MM.1S (cell line): ENCODE data around the gene GPX4.
A peak's percentile ranks its signal among the peaks of the same experiment; 100 is the strongest.

Experiments
- DNase-seq: peaks from one replicate; pipeline ENCODE4 v3.0.0-alpha.2; 2015
- H2AFZ ChIP-seq: fragments of 300-600 bp; sonication (generic); 2 replicates; pipeline ENCODE4 v1.6.0; 2016; ENCODE audit warnings: antibody characterized with exemption, low read length
- H3F3A ChIP-seq: fragments of 300-600 bp; sonication (generic); 2 replicates; pipeline ENCODE4 v1.6.1; 2016; ENCODE audit warnings: mild to moderate bottlenecking, antibody characterized with exemption, low read length, moderate library complexity, mixed read lengths; ENCODE audit not compliant: insufficient read depth
- H3K27ac ChIP-seq: fragments of 300-600 bp; sonication (generic); 2 replicates; pipeline ENCODE4 v1.5.1; 2016; ENCODE audit warnings: mild to moderate bottlenecking, low read length
- H3K27me3 ChIP-seq: fragments of 300-600 bp; sonication (generic); replicated peaks from 2 replicates; pipeline ENCODE4 v1.6.0; 2016; ENCODE audit warnings: low read length; ENCODE audit not compliant: insufficient read depth
- H3K36me3 ChIP-seq: fragments of 300-600 bp; sonication (generic); replicated peaks from 2 replicates; pipeline ENCODE4 v1.6.1; 2016; ENCODE audit warnings: mild to moderate bottlenecking, low read length, mixed read lengths; ENCODE audit not compliant: insufficient read depth
- H3K4me1 ChIP-seq: fragments of 300-600 bp; sonication (generic); 2 replicates; pipeline ENCODE4 v1.6.1; 2016; ENCODE audit warnings: low read length, mixed read lengths
- H3K4me2 ChIP-seq: fragments of 300-600 bp; sonication (generic); 2 replicates; pipeline ENCODE4 v1.6.0; 2016; ENCODE audit warnings: low read depth, low read length
- H3K4me3 ChIP-seq: fragments of 300-600 bp; sonication (generic); 2 replicates; pipeline ENCODE4 v1.5.1; 2016; ENCODE audit warnings: low read length, mixed read lengths
- H3K79me2 ChIP-seq: fragments of 300-600 bp; sonication (generic); 2 replicates; pipeline ENCODE4 v1.6.1; 2016; ENCODE audit warnings: mixed run types, low read length, mixed read lengths
- H3K9ac ChIP-seq: fragments of 300-600 bp; sonication (generic); 2 replicates; pipeline ENCODE4 v1.6.1; 2016; ENCODE audit warnings: low read length, mixed read lengths
- H3K9me2 ChIP-seq: fragments of 300-600 bp; sonication (generic); replicated peaks from 2 replicates; pipeline ENCODE4 v1.6.1; 2016; ENCODE audit warnings: mild to moderate bottlenecking, low read length, mixed read lengths; ENCODE audit not compliant: insufficient read depth
- H3K9me3 ChIP-seq: fragments of 300-600 bp; sonication (generic); replicated peaks from 2 replicates; pipeline ENCODE4 v1.6.1; 2016; ENCODE audit warnings: mild to moderate bottlenecking, low read length, mixed read lengths; ENCODE audit not compliant: insufficient read depth
- H4K20me1 ChIP-seq: fragments of 300-600 bp; sonication (generic); 2 replicates; pipeline ENCODE4 v1.6.1; 2016; ENCODE audit warnings: mild to moderate bottlenecking, low read length, moderate library complexity, mixed read lengths; ENCODE audit not compliant: insufficient read depth
- EZH2 ChIP-seq: fragments of 300-600 bp; sonication (generic); optimal IDR thresholded peaks from 2 replicates; pipeline ENCODE3; 2017; ENCODE audit warnings: low read depth, mild to moderate bottlenecking, antibody characterized with exemption, low read length, mixed read lengths
- EZH2phosphoT487 ChIP-seq: fragments of 300-600 bp; sonication (generic); IDR thresholded peaks from 2 replicates; pipeline ENCODE4 v1.6.1; 2018; ENCODE audit warnings: antibody characterized with exemption, low read length
- TF ChIP-seq, protein P1 (sequence below): fragments of 300-600 bp; sonication (generic); IDR thresholded peaks from 2 replicates; pipeline ENCODE4 v1.5.1; 2016; ENCODE audit warnings: antibody characterized with exemption, low read length, mixed read lengths

GPX4 gene

DNA sequence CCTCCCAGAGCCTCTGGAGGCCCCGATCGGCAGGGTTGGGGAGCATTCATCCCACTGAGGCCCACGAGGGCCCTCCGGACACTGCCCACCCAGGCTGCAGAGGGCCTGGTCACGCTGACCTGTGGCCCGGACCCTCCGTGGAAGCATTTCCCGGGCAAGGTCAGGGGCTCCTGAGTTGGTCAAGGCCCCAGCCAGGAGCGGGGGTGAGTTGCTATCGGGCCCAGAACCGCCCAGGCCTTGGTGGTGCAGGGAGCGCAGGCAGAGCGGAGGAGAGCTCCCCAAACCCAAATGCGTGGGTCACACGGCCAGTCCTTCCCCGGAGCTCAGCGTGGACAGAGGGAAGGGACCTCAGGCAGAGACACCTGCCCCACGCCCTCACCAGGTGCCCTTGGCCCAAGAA is 25.7 kb downstream of the GPX4 start:
- Histone ChIP-seq H4K20me1 (no peaks in the 10 kb centered on the region), H3K79me2 (peaks cover 72% of the 10 kb centered on the region), H2AFZ (no peak overlapping the region), H3K9me3 (no peaks in the 10 kb centered on the region), H3K9me2 (no peaks in the 10 kb centered on the region), H3K9ac (no peak overlapping the region), H3K4me2 (no peak overlapping the region), H3F3A (peaks cover 25% of the 10 kb centered on the region), H3K27ac (no peak overlapping the region), H3K4me3 (no peak overlapping the region), H3K4me1 (peaks cover 30% of the 10 kb centered on the region; the same call in 1 of the 2 replicates), H3K27me3 (no peaks in the 10 kb centered on the region), H3K36me3 (no peaks in the 10 kb centered on the region)
- no peak for DNase-seq
- TF ChIP-seq EZH2phosphoT487, result no peak
- no peak for TF ChIP-seq EZH2

DNA sequence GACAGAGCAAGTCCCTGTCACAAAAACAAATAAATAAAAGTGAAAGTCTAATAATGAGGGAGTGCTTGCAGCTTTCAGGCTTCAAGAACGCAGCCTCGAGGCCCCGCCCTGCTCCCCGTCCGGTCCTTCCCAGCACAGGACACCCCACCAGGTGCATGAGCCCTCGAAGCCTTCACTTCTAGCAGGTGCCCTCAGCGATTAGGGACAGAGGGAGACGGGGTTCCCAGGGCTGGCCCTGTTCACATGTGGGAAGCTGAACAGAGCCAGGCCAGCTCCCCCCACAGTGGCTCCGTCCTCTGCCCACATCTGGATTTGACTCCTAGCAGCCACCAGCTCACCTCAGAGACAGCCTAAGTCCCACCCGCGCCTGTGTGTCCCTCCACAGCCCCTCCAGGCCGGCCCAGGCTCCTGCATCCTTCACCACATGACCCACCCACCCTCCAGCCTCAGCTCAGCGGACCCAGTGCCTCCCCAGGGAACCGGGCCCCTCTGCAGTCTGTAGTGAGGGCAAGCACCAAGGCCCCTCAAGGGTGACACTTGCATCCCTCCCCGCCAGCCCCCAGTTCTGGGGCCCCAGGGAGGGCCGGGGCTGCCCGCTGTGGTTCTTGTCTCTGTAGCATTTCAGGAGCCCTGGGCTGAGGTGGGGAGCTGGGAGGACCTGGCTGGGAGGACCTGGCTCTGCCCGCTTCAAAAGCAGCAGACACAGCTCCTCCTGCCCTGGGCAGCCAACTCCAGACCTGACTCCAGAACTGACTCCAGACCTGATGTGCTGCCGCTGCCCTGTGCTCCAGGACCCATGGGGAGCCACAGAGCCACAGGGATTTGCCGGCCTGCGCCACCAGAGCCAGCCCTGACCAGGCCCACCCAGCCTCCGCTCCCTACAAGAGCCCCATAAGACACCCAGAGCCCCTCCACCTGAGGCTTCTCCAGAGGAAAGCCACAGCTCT is 27.2 kb downstream of the GPX4 start:
- Histone ChIP-seq H3K4me1 (peaks cover 30% of the 10 kb centered on the region; the same call in 1 of the 2 replicates), H3K27ac (peak overlapping the region; percentile 83; the same call in 1 of the 2 replicates), H3K4me2 (peak overlapping the region; percentile 100), H3K9ac (peak overlapping the region; percentile 76), H3K36me3 (no peaks in the 10 kb centered on the region), H3K79me2 (peaks cover 63% of the 10 kb centered on the region), H3K9me3 (no peaks in the 10 kb centered on the region), H3K27me3 (no peaks in the 10 kb centered on the region), H3K4me3 (peak overlapping the region; percentile 72), H3F3A (peaks cover 27% of the 10 kb centered on the region), H4K20me1 (no peaks in the 10 kb centered on the region), H2AFZ (peak overlapping the region; percentile 42; the same call in 1 of the 2 replicates), H3K9me2 (no peaks in the 10 kb centered on the region)
- TF ChIP-seq EZH2 (no peak), EZH2phosphoT487 (no peak)
- TF ChIP-seq, protein P1, sequence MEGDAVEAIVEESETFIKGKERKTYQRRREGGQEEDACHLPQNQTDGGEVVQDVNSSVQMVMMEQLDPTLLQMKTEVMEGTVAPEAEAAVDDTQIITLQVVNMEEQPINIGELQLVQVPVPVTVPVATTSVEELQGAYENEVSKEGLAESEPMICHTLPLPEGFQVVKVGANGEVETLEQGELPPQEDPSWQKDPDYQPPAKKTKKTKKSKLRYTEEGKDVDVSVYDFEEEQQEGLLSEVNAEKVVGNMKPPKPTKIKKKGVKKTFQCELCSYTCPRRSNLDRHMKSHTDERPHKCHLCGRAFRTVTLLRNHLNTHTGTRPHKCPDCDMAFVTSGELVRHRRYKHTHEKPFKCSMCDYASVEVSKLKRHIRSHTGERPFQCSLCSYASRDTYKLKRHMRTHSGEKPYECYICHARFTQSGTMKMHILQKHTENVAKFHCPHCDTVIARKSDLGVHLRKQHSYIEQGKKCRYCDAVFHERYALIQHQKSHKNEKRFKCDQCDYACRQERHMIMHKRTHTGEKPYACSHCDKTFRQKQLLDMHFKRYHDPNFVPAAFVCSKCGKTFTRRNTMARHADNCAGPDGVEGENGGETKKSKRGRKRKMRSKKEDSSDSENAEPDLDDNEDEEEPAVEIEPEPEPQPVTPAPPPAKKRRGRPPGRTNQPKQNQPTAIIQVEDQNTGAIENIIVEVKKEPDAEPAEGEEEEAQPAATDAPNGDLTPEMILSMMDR, result no peak
- peak; percentile 78 for DNase-seq

DNA sequence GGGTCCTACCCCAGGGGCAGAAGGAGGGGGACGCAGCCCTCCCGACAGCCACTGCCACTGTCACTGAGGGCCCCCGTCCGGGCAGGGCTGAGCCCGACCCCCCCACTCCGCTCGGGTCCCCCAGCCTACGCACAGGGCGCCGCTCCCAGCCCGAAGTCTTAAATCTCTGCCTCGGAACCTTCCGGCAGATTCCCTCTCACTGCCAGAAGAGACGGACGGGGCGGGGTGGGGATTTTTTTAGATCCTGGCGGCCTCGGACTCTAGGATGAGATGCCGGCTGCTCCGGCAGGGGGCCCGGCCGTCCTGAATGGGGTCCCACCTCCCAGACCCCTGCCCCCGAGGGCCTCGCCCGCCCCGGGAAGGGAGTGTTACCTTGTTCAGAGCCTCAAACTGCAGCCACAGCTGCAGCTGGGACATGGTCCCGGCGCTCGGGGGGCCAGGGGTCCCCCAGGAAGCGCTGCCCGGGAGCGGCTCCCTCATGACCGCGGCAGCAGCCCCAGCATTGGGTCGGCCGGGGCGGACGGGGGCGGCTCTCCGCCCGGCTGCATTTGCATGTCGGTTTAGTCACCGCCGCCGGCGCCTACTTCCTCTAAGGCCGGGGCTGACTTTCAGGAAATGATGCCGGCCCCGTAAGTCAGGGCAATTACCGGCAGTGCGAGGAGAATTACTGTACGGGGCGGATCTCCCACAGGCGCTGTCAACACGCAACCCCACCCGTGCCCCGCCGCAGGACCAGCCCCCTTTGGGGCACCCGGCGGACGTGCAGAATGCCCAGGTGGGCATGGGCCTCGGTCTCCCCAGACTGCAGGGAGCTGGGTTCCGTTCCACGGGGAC is 28.1 kb downstream of the GPX4 start:
- peak; percentile 89 for DNase-seq
- peak overlapping the region; percentile 72 for H3K4me3 ChIP-seq
- no peaks in the 10 kb centered on the region for H3K9me3 ChIP-seq
- TF ChIP-seq EZH2 (no peak), EZH2phosphoT487 (no peak)
- TF ChIP-seq, protein P1, result no peak
- H3F3A ChIP-seq, result peaks cover 27% of the 10 kb centered on the region
- no peaks in the 10 kb centered on the region for H3K36me3 ChIP-seq
- H3K4me1 ChIP-seq, result peaks cover 30% of the 10 kb centered on the region; the same call in 1 of the 2 replicates
- H3K4me2 ChIP-seq, result peak overlapping the region; percentile 100
- H4K20me1 ChIP-seq, result no peaks in the 10 kb centered on the region
- H2AFZ ChIP-seq, result peak overlapping the region; percentile 42
- no peaks in the 10 kb centered on the region for H3K27me3 ChIP-seq
- peak overlapping the region; percentile 76 for H3K9ac ChIP-seq
- H3K27ac ChIP-seq, result peak overlapping the region; percentile 83
- H3K9me2 ChIP-seq, result no peaks in the 10 kb centered on the region
- peaks cover 61% of the 10 kb centered on the region for H3K79me2 ChIP-seq
